Right lobe of liver (tissue), 4 donors: ENCODE results near the gene ARL8B.

Source experiments
- POLR2A ChIP-seq: fragments of 450-650 bp; IDR thresholded peaks from one replicate; pipeline ENCODE4 v1.6.1; 2017; ENCODE audit warnings: antibody characterized with exemption, mild to moderate bottlenecking
- TF ChIP-seq, protein P1 (sequence below), 4 donors: fragments of 200-600 bp in 3 of 4; fragments of 450-650 bp in 1 of 4; IDR thresholded peaks; one replicate each; pipeline versions ENCODE4 v1.5.1 to v1.8.0; 2016 to 2022; ENCODE audit warnings: antibody characterized with exemption in 4 of 4, mild to moderate bottlenecking in 2 of 4
- donor health status: DM: no; HTN: no; CAD: no.
- donor health status: DM: no; HTN: no; CAD: no.
- donor health status: DM: no; HTN: yes; CAD: no.

DNA sequence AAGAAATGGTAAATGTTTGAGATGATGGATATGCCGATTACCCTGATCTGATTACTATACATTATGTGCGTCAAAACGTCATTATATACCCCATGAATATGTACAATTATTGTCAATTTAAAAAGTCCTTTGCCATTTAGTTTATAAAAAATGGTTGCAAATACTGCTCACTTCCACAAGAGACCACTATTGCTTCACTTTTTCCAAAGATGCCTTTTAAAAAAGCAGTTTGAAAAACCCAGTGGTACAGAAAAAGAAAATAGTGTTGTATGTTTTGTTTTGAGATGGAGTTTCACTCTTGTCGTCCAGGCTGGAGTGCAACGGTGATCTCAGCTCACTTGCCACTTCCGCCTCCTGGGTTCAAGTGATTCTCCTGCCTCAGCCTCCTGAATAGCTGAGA, 104.7 kb downstream of the ARL8B start:
- TF ChIP-seq, protein P1, sequence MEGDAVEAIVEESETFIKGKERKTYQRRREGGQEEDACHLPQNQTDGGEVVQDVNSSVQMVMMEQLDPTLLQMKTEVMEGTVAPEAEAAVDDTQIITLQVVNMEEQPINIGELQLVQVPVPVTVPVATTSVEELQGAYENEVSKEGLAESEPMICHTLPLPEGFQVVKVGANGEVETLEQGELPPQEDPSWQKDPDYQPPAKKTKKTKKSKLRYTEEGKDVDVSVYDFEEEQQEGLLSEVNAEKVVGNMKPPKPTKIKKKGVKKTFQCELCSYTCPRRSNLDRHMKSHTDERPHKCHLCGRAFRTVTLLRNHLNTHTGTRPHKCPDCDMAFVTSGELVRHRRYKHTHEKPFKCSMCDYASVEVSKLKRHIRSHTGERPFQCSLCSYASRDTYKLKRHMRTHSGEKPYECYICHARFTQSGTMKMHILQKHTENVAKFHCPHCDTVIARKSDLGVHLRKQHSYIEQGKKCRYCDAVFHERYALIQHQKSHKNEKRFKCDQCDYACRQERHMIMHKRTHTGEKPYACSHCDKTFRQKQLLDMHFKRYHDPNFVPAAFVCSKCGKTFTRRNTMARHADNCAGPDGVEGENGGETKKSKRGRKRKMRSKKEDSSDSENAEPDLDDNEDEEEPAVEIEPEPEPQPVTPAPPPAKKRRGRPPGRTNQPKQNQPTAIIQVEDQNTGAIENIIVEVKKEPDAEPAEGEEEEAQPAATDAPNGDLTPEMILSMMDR (IDR thresholded peaks at IDR 0.05), result peak; percentile 23 to 32 (median 30)
- no peak for TF ChIP-seq POLR2A
